ENCODE data around the gene TEX22.

Gene TEX22

DNA sequence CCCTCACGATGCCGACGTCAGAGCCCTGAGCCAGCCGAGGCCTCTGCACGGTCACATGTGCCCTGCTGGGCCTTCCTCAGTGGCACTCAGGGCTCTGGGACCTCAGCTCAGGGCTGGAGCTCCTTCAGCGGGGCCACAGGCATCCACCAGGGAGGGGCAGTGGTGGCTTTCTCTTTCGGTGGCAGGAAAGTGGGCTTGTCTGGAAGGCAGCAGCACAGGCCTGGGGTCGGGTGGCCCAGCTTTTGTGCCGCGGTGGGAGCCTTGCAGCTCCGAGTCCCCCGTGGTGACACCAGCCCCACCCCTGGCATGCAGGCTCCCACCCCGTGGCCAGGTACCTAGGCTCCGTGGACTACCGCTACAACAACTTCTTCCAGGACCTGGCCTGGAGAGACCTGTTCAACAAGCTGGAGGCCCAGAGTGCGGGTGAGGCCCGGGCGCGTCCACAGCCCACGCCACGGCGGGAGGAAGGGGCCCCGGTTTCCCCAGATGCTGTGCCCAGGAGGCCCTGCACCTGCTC is 14.2 kb upstream of the TEX22 start:
- no peak for DNase-seq (ENCODE audit: low read depth in 1 of 2, low spot score in 1 of 2)

DNA sequence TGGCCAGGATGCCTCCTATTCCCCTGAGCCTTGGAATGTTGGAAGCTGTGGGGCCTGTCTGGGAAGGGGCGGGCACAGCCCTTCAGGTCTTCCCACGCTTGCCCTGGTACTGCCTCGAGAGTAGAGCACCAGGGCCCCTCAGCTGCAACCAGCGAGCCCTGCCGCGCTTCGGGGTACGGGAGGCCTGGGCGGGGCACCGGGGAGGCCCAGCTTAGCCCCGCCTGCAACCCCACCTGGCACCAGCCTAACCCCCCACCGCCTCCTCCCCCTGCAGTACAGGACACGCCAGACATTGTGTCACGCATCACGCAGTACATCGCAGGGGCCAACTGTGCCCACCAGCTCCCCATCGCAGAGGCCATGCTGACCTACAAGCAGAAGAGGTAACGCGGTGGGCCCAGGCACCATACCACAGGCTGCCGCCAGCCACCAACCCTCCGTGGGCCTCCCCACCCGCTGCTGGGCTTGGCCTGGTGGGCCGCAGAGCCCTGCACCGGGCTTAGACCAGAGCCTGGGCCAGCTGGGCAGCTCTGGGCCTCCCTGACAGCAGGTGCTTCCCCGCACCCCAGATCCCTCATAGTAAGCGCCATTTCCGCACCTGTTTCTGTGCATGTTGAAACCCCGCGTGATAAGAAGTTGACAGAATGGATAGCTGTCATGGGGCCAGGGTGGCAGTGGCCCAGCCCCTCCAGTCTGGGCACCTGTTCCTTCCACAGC is 13.6 kb upstream of the TEX22 start:
- no peak for DNase-seq (ENCODE audit: low read depth in 1 of 2, low spot score in 1 of 2)

DNA sequence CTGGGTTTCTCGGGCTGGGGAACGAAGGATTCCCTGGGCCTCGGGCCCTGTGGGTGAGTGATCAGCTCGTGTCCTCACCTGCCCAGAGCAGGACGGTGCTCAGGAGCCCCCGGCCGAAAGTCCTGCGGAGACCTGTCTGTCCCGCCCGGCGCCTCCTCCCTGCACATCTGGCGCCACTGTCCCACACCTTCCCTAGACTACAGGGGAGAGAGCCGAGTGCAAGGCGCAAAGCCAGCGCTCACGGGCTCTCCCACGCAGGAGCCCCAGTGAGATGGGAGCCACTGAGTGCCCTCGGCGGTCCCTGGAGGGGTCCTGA is 13.1 kb upstream of the TEX22 start:
- no peak for DNase-seq (ENCODE audit: low read depth in 1 of 2, low spot score in 1 of 2)

DNA sequence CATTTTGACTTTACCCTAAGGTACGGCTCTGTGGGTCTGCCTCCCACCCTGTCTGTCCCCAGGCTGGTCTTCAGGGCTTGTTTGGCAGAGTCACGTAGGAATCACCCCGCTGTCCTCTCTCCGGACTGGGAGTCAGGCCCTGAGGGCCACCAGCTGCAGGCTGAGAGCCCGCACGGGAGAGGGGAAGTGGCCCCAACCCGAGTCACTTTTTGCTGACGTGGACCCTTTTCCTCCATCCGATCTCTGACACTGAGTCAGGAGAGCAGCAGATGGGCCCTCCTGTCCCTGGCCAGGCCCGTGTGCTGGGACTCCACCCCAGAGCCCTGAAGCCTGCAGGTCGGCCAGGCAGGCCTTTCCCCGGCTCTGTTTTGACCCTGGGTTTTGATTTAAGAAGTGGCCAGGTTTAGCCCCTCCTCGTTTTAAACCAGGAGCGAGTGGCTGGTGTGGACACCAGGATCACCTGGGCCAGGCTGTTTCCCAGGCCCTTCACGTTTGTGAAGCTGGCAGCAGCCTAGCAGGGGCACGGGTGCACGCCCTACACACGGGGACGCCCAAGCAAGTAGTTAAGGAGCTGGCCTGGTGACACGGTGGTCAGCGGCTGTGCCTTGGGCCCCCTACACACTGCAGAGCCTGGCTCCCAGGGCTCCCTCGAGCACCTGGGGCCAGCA is 12.5 kb upstream of the TEX22 start:
- no peak for DNase-seq (ENCODE audit: low read depth in 1 of 2, low spot score in 1 of 2)

DNA sequence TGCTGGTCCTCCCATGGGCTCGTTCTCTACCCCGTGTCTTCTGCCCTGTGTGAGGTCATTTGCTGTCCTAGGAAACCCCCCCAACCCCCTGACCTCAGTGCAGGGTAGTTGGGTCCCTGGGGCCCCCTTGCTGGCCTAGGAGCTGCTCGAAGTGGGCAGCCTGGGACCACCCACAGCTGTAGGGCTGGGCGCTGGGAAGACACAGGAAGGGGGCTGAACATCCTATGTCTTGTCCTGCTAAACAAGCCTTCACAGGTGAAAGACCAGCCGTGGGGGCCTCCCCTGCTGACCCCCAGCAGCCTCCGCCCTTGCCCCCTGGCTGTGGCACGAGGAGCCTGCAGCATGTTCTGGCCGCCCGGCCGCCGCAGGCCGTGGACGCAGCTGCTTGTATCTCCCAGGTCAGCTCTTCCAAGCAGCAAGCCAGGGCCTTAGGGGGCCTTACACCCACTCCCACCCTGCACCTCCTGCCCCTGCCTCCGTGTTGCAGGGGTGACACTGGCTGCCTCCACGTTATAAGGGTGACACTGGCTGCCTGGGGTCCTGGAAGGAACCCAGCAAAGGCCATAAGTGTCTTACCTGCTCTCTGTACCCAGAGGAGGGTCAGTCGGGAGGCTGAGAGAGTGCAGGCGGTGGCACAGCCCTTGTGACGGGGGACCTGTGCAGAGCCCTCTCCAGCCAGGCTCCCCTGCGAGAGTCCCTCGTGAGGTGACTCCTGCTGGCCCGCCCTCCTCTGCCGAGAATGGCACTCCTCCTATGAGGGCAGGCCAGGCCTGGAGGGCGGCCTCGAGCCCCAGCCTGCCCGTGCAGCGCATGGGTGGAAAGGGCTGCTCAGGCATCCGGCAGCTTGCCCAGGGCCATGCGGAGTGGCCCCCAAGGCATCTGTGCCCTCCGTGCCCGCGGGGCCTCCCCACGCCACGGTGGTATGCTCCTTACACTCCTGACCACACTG is 11.5 kb upstream of the TEX22 start:
- no peak for DNase-seq (ENCODE audit: low read depth in 1 of 2, low spot score in 1 of 2)

DNA sequence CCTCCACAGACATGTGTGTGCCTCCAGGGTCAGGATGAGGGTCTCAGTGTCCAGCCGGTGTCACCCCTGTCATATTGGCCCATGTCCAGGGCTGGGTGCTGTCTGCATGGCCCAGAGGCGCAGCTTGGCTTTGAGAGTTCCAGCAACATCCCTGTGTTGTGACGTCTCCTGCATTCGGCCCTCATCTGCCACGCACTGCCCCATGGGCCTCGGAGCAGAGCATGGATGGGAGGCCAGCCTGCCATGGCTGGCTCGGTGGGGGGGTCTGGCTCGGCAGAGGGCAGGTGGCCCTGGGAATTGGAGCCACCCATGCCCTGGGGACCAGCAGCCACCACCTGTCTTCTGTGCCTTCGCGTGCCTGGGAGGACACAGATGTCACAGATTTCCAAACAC is 10.8 kb upstream of the TEX22 start:
- DNase-seq (ENCODE audit: low read depth in 1 of 2, low spot score in 1 of 2): no peak

DNA sequence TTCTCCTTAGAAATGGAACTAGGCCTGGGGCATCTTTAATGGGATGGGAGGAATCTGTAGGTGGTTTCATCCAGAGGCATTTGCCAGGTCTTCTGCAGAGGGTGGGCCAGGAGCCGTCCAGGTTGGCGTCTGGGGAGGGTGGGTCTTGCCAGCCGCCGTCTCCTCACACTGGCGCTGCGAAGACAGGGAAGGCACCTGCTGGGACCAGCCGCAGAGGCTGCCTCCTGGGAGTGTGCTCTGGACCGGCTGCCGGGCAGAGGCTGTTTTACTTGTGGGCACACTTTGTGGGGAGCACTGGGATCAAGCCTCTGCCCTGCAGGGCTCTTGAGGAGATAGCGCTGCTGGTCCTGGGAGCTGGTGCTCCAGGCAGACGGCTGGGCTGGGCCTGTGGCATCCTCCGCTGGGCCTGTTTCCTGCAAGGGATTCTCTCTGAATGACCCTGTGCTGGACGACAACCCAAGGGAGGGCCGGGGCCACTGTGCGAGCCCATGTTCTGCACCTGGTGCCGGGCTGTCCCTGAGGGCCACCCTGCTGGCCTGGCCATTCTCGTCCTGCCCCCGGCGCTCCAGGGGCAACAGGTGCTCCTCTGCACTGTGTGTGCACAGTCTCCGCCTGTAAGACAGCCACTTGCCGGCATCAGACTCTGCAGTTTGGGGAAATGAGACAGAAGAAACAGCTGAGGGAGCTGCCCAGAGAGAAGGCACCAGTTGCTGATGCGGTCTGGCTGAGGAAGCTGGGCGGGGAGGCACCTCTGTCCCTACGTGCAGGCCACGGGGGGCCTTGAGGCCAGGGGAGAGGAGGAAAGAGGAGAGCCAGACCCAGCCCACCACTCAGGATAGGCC is 10.0 kb upstream of the TEX22 start:
- DNase-seq (ENCODE audit: low read depth in 1 of 2, low spot score in 1 of 2): no peak

DNA sequence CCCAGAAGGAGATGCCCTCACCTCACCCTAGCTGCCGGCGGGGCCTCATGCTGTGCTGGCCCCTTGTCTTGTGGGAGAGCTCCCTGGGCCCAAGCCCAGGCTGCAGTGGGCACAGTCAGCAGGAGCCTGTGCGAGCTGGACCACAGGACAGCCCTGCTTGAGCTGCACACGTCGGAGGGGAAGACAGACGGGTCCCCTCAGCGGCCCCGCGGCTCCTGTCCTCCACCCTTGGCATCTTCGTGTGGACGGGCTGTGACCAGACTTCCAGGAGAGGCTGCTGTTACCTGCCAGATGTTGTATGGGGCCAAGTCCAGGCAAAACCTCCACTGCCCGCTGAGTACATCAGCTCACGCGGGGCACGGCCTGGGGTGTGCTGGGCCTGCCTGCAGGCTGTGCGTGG is 9.4 kb upstream of the TEX22 start:
- DNase-seq (ENCODE audit: low read depth in 1 of 2, low spot score in 1 of 2): no peak

DNA sequence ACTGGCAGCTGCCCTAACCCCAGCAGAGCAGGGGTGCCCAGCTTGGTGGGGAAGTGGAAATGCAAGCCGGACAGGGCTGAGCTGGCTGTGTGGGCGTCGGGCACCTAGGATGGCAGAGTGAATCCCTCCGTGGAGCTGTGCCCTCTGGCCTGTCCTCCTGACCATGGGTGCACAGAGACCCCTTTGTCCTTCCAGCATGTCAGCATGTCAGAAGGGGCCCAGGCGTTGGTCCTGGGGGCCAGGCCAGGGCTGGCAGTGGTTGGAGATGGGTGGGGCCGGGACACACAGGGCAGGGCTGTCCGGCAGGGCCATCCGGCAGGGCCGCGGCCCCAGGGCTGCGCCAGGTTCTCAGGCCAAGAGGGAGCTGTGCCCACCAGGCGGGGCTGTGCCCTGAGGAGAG is 8.8 kb upstream of the TEX22 start:
- DNase-seq (ENCODE audit: low read depth in 1 of 2, low spot score in 1 of 2): no peak

DNA sequence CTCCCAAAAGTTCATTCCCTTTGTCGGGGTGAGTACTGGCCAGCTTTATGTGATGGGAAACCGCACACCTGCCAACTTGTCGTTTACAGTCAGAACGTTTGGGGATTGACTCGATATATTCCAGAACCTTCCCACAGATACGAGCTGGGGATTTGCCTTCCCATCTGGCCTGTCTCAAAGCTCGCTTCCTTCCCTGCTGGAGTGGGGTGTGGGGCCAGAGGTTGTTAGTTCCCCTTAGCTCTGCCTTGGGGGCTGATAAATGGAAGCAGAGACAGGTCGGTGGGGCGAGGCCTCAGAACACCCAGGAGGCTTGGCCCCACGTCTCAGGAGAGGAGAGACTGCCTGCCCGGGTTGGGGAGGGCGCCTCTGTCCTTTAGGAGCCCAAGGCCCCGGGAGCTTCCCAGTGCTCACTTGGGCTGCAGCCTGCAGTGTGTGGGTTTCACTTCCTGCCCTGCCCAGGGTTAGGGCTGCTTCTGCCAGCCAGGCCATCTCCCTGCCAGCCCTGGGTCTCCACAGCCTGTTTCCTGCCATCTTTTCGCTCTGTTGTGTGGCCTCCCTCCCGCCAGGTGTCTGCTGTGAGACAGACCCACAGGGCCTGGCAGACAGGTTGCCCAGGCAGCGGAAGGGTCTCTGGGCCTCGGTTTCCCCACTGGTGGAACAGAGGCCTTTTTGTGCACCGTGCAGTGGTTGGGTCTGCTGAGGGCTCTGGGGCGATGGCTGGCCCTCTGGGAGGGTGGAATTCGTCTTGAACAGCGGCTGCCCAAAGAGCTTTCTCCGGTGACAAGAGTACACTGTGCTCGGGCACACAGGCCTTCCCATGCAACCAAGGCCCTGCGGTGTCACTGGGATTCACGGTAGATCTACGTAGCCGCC is 8.1 kb upstream of the TEX22 start:
- DNase-seq (ENCODE audit: low read depth in 1 of 2, low spot score in 1 of 2): no peak

DNA sequence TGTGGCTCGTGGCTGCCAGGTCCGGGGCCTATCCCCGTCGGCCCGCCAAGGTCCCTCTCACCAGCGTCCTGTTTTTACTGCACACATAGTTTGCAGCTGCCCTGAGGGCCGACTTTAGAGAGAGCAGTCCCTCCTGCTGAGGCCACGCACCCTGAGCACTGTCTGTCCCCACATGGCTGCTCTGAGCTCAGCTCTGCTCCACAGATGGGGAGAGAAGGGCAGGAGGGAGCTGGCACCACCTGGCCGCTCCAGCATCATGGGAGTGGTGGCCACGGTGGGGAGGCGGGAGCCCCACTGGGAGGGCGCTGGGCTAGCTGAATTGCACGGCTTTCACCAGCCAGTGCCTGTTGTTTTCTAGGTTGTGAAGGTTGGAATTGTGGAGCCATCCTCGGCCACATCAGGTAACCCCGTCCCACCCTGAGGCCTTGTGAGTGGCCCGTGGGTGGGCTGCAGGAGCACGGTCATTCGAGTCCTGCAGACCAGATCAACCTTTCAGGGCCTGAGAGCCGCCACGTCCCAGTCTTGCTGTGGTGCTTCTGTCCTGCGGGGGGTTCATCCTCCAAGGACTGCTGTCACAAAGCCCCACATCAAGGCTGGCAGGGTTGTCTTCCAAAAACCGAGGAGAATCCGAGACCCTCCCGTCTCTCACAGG is 7.4 kb upstream of the TEX22 start:
- DNase-seq (ENCODE audit: low read depth in 1 of 2, low spot score in 1 of 2): no peak

DNA sequence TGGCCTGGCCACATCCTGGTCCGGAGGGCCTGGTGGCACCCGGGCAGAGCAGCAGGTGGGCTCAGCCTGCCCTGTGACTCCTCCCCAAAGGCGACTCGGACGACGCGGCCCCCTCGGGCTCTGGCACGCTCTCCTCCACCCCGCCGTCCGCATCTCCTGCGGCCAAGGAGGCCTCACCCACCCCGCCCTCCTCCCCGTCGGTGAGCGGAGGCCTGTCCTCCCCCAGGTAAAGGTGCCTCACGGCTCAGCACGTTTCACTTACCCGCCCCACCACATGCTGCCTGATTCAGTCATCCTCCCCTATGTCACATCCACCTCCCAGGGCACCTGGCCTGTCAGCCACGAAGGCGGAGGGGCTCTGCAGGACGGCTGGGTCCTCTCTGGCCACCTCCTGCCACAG is 6.8 kb upstream of the TEX22 start:
- DNase-seq (ENCODE audit: low read depth in 1 of 2, low spot score in 1 of 2): no peak

DNA sequence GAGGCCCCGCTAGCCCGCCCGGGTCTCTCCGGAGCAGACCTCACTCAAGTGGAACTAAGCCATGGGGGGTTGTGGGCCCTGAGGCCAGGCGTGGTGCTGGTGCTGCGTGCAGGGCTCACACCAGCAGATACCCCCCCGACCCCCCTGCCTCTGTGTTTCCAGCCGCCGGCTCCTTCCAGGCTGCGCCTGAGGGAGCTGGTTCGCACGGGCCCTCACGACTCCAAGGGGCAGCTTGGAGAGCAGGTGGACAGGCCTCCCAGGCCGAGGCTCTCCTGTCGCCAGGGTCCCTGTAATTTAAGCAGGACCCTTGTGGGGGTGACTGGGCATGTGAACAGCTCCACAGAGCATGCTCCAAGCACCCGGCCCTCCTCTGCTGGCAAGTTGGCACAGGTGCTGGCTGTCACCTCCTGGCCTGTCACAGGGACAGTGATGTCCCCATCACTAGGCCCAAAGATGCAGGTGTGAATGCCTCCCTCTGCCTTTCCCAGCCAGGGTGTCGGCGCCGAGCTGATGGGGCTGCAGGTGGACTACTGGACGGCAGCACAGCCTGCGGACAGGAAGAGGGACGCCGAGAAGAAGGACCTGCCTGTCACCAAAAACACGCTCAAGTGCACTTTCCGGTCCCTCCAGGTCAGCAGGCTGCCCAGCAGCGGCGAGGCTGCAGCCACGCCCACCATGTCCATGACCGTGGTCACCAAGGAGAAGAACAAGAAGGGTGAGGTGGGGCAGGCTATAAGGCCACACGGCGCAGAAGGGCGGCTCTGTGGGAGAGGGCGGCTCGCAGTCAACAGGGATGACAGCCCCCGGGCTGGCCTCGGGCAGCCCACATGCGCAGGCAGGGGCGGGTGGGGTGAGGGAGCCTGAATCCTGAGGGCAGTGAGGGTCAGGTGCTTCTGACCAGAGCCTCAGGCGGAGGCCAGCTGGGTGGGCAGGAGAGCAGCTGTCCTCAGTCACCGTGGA is 5.9 kb upstream of the TEX22 start:
- DNase-seq (ENCODE audit: low read depth in 1 of 2, low spot score in 1 of 2): no peak

DNA sequence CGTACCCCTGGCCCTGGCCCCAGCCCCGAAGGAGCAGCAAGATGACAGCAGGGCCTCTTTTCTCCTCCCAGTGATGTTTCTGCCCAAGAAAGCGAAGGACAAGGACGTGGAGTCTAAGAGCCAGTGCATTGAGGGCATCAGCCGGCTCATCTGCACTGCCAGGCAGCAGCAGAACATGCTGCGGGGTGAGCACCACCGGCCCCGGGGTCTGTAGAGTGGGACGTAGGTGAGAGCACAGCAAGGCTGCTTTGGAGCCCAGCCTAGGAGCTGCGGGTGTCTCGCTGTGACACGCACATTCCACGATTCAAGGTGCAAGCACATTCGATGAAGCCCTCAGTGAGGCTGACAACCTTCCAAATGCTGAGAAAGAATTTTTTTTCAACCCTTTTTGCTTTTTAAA is 5.2 kb upstream of the TEX22 start:
- DNase-seq (ENCODE audit: low read depth in 1 of 2, low spot score in 1 of 2): no peak

DNA sequence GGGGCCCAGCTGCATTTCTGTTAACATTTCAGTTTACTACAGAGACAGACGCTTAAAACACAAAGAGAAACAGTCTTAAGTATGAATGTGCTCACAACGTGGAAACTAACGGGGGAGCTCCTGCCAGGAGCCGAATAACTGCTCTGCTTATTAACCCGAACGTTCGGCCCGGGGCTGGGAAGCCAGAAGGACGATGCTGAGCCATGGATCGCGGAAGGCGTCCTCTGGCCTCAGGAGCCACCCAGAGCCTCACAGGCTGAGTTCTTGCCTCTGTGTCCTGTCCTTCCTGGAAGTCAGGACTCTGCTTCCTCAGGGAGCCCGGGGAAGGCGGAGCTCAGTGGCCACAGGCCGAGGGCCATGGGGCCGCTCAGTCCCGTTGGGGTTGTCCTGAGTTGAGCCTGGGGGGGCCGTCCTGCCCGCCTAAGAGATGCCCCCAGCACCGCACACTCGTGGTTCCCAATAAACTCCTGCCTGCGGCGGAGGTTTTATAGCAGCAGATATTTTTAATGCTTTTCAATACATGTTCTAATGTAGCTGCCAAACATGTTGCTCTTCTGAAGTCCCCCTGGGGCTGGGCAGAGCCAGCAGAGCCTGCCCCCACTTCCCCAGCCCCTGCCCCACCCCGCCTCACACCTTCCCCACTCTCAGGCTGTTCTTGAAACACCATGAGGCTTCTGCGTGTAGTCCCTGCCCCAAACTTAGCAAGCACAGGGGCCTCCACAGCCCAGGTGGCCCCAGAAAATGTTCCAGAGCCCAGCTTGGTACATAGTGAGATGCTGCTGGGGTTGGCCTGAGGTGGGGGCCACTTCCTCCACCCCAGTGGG is 3.4 kb upstream of the TEX22 start:
- no peak for DNase-seq (ENCODE audit: low read depth in 1 of 2, low spot score in 1 of 2)

DNA sequence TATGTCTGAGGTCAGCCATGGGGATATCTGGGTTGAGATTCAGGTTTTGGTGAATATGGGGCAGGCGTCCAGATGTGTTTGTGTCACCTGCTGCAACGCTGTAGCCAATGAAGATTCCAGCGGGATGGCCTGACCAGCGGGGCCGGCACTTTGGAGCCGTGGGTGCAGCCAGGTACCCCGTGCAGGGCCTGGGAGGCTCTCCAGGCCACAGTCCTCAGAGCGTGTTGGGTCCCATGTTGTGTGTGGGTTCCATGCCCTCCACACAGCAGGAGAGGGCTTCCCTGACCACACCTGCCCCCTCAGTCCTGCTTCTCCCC is 2.8 kb upstream of the TEX22 start:
- no peak for DNase-seq (ENCODE audit: low read depth in 1 of 2, low spot score in 1 of 2)

DNA sequence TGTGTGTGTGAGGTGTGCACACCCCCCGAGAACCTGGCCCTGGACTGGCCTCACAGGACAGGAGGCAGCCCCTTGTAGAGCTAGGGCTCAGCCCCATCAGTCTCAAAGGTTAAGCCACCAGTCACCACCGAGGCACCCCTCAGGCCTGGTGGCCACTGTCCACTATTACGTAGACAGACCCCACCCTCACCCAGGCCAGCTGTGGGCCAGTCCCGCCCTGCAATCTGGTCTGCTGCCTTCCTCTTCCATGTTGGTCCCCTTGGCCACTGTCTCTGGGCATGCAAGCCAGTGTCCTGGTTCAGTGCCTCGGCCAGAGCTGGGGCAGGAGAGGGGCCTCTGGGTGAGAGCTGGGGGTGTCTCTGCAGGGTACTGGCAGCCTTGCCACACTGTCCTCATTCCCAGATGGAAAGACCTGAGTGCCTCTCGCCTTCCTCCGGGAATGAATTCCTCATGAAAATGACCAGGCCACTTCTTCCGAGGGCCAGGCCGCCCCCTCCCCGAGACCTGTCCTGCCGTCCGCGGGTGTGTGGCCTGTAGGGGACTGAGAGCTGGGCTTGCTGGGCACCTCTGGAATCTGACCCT is 897 bp upstream of the TEX22 start:
- no peak for DNase-seq (ENCODE audit: low read depth in 1 of 2, low spot score in 1 of 2)
